Sigmoid colon (tissue), 7 donors: ENCODE results near the gene BTBD9. TPM values are rescaled to one million over a fixed set of nuclear protein-coding genes. Genes with fewer than 3 reads are reported as not detected.

Experiments used
- DNase-seq: peaks from one replicate; pipeline ENCODE4 v3.0.0-alpha.2; 2019
- H3K27ac ChIP-seq, 4 donors: fragments of 200-600 bp; sonication (generic); one replicate each; pipeline ENCODE4 v1.5.1; 2016 to 2019; ENCODE audit warnings: mild to moderate bottlenecking in 1 of 4
- H3K27me3 ChIP-seq, 3 donors: fragments of 200-600 bp; sonication (generic); one replicate each; pipeline ENCODE4 v1.5.1; 2019; ENCODE audit warnings: mild to moderate bottlenecking in 1 of 3
- H3K36me3 ChIP-seq, 4 donors: fragments of 200-600 bp; sonication (generic); one replicate each; pipeline ENCODE4 v1.5.1; 2016 to 2019
- H3K4me1 ChIP-seq, 4 donors: fragments of 200-600 bp; sonication (generic); one replicate each; pipeline ENCODE4 v1.5.1; 2017 to 2019
- H3K4me3 ChIP-seq, 4 donors: fragments of 200-600 bp; sonication (generic); one replicate each; pipeline ENCODE4 v1.5.1; 2017 to 2019; ENCODE audit warnings: mild to moderate bottlenecking in 2 of 4, moderate library complexity in 1 of 4
- H3K9me3 ChIP-seq, 4 donors: fragments of 200-600 bp in 3 of 4; sonication (generic) in 3 of 4; one replicate each; pipeline versions ENCODE4 v1.5.1 to v1.6.1; 2013 to 2019
- EP300 ChIP-seq, 4 donors: sonication (generic); formaldehyde crosslinking; IDR thresholded peaks; one replicate each; pipeline ENCODE4 v1.6.1; 2017; ENCODE audit warnings: antibody characterized with exemption in 4 of 4
- POLR2A ChIP-seq, 2 donors: fragments of 450-650 bp; IDR thresholded peaks; one replicate each; pipeline ENCODE4 v1.6.1; 2016; ENCODE audit warnings: antibody characterized with exemption in 2 of 2, mild to moderate bottlenecking in 2 of 2, moderate library complexity in 2 of 2
- POLR2AphosphoS5 ChIP-seq, 4 donors: sonication (generic); formaldehyde crosslinking; IDR thresholded peaks; one replicate each; pipeline ENCODE4 v1.6.1; 2017; ENCODE audit warnings: antibody characterized with exemption in 4 of 4
- WGBS, 2 donors: extraction: QIAGEN DNeasy Blood & Tissue Kit; methylation state at CpG; one replicate each; pipeline ENCODE4 v1.1.7; 2013; 5-methylcytosine and 5-hydroxymethylcytosine counted together
- intact Hi-C: fragments of 100-400 bp; cut with DNase I; formaldehyde crosslinking; loops from one replicate; pipeline ENCODE4 v1.15.1; 2023
- polyA plus RNA-seq, 3 donors: library from polyadenylated mRNA; stranded (reverse); fragments of 200-250 nt; gene quantifications; one replicate each; pipeline ENCODE4 v1.2.3, GENCODE V29; 2013
- total RNA-seq, 4 donors: library from RNA; depleted of rRNA; stranded (reverse); fragments of >200 nt; gene quantifications; one replicate each; pipeline ENCODE4 v1.1.0, GENCODE V29; 2016
- TF ChIP-seq, protein P1 (sequence below), 4 experiments: fragments of 450-650 bp in 3 of 4; fragments of 200-600 bp in 1 of 4; IDR thresholded peaks; one replicate each; pipeline ENCODE4 v1.5.1; 2016 to 2019; ENCODE audit warnings: antibody characterized with exemption in 4 of 4, mild to moderate bottlenecking in 3 of 4, moderate library complexity in 2 of 4
- donor health status: healthy with polysubstance abuse.
- donor health status: Bipolar disorder and iron deficiency.
- donor health status: healthy.

BTBD9 gene
- total and polyA plus RNA-seq, 7 donors, result 3.6 to 20.8 (median 10.5) TPM

GRCh38 chr6:38354037-38354381 lies 285.7 kb downstream of the BTBD9 start:
- no peak for DNase-seq
- WGBS, 2 donors, result 92 to 94% methylated on average over 1 of the region's 1 CpG
- peaks cover 0 to 30% (median 14%) of the 10 kb centered on the region in 4 donors for H3K4me1 ChIP-seq
- intact Hi-C loops, result no loop called here
- no peak overlapping the region for H3K4me3 ChIP-seq
- no peaks in the 10 kb centered on the region for H3K9me3 ChIP-seq
- TF ChIP-seq POLR2AphosphoS5 (IDR thresholded peaks at IDR 0.05) (no peak), EP300 (IDR thresholded peaks at IDR 0.05) (no peak), POLR2A (IDR thresholded peaks at IDR 0.05) (no peak)
- TF ChIP-seq, protein P1, sequence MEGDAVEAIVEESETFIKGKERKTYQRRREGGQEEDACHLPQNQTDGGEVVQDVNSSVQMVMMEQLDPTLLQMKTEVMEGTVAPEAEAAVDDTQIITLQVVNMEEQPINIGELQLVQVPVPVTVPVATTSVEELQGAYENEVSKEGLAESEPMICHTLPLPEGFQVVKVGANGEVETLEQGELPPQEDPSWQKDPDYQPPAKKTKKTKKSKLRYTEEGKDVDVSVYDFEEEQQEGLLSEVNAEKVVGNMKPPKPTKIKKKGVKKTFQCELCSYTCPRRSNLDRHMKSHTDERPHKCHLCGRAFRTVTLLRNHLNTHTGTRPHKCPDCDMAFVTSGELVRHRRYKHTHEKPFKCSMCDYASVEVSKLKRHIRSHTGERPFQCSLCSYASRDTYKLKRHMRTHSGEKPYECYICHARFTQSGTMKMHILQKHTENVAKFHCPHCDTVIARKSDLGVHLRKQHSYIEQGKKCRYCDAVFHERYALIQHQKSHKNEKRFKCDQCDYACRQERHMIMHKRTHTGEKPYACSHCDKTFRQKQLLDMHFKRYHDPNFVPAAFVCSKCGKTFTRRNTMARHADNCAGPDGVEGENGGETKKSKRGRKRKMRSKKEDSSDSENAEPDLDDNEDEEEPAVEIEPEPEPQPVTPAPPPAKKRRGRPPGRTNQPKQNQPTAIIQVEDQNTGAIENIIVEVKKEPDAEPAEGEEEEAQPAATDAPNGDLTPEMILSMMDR (IDR thresholded peaks at IDR 0.05), result no peak
- no peaks in the 10 kb centered on the region for H3K27me3 ChIP-seq
- no peaks in the 10 kb centered on the region for H3K36me3 ChIP-seq
- no peak overlapping the region for H3K27ac ChIP-seq

DNA sequence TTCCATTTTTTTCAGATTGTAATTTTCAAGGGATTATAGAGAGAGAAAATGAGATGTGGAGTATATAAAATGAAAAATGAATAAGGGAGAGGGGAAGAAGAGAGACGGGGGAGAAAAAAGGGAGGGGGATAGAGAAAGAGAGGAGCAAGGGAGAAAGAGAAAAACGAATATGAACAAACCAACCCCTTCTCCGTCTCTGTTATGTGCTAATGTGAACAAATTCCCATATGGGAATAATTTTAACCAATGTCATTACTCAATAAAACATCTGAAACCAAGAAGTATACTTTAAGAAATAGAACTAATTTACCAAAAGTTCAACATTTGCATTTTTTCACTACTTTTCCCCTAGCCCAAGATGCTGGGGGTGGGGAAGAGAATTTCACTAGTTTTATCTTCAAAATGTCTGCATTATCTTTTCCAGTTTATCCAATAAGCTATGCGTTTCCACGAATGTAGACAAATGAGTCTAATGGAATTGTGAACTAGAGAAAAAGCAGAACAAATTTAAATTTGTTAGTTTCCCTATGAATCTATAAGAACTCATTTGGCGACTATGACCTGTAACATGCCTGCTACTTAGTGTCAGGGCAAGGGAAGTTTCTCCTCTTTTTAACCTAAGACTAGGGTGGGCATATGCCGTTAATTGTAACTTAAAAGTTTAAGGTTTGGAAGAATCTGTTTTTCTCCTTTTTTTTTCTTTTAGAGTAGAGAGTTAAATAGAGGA lies 286.3 kb downstream of the BTBD9 start:
- H3K4me1 ChIP-seq, result peaks cover 0 to 30% (median 14%) of the 10 kb centered on the region in 4 donors
- DNase-seq, result no peak
- intact Hi-C loops, result no loop called here
- H3K36me3 ChIP-seq, result no peaks in the 10 kb centered on the region
- H3K27ac ChIP-seq, result no peak overlapping the region
- WGBS, 2 donors, result 79 to 91% methylated on average over 7 of the region's 7 CpGs
- TF ChIP-seq POLR2A (IDR thresholded peaks at IDR 0.05) (no peak), POLR2AphosphoS5 (IDR thresholded peaks at IDR 0.05) (no peak), EP300 (IDR thresholded peaks at IDR 0.05) (no peak)
- TF ChIP-seq, protein P1 (IDR thresholded peaks at IDR 0.05), result no peak
- no peak overlapping the region for H3K4me3 ChIP-seq
- no peaks in the 10 kb centered on the region for H3K27me3 ChIP-seq
- H3K9me3 ChIP-seq, result no peaks in the 10 kb centered on the region

GRCh38 chr6:38352636-38353035 lies 287.1 kb downstream of the BTBD9 start:
- Histone ChIP-seq H3K36me3 (no peaks in the 10 kb centered on the region), H3K27me3 (no peaks in the 10 kb centered on the region), H3K9me3 (no peaks in the 10 kb centered on the region), H3K4me1 (peaks cover 0 to 24% (median 14%) of the 10 kb centered on the region in 4 donors), H3K4me3 (no peak overlapping the region), H3K27ac (no peak overlapping the region)
- TF ChIP-seq POLR2AphosphoS5 (IDR thresholded peaks at IDR 0.05), result no peak
- TF ChIP-seq POLR2A (IDR thresholded peaks at IDR 0.05), result no peak
- TF ChIP-seq, protein P1 (IDR thresholded peaks at IDR 0.05), result no peak
- no peak for TF ChIP-seq EP300 (IDR thresholded peaks at IDR 0.05)
- intact Hi-C loops, result no loop called here
- no peak for DNase-seq
- WGBS, 2 donors, result 98% methylated on average over 1 of the region's 1 CpG

- no peak for DNase-seq
- Histone ChIP-seq H3K27ac (no peak overlapping the region), H3K4me3 (no peak overlapping the region), H3K36me3 (no peaks in the 10 kb centered on the region), H3K27me3 (no peaks in the 10 kb centered on the region), H3K9me3 (no peaks in the 10 kb centered on the region), H3K4me1 (peaks cover 0 to 24% (median 14%) of the 10 kb centered on the region in 4 donors)
- TF ChIP-seq EP300 (IDR thresholded peaks at IDR 0.05) (no peak), POLR2A (IDR thresholded peaks at IDR 0.05) (no peak)
- TF ChIP-seq, protein P1 (IDR thresholded peaks at IDR 0.05), result no peak
- intact Hi-C loops, result no loop called here
Measured at GRCh38 chr6:38350942-38351341, 288.8 kb downstream of the BTBD9 start.

DNA sequence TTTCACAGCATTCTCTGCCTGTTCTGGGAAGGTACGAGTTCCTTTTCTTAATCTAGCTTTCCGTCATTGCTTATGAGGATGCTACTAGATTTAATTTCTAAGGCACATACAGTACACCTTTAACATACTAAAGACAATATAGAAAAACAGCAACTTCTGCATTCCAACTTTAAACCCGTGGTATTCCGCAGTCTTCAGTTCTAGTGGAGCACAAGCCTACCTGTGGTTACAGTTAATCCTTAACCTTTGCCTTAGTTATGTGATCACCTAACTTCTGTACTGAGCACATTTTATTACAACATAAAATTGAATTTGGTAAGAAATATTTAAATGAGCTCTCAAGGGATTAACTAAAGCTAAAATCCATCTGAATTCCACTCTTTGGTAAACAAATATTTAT lies 289.5 kb downstream of the BTBD9 start:
- H3K4me1 ChIP-seq, result peaks cover 0 to 24% (median 14%) of the 10 kb centered on the region in 4 donors
- no peaks in the 10 kb centered on the region for H3K9me3 ChIP-seq
- H3K27me3 ChIP-seq, result no peaks in the 10 kb centered on the region
- TF ChIP-seq POLR2AphosphoS5 (IDR thresholded peaks at IDR 0.05) (no peak), POLR2A (IDR thresholded peaks at IDR 0.05) (no peak), EP300 (IDR thresholded peaks at IDR 0.05) (no peak)
- TF ChIP-seq, protein P1 (IDR thresholded peaks at IDR 0.05), result no peak
- peak overlapping the region in 2 of 4 donors; percentile 22 to 52 for H3K27ac ChIP-seq
- no peaks in the 10 kb centered on the region for H3K36me3 ChIP-seq
- no peak for DNase-seq
- intact Hi-C loops, result no loop called here
- H3K4me3 ChIP-seq, result no peak overlapping the region
- 81 to 88% methylated on average over 4 of the region's 4 CpGs for WGBS, 2 donors
